ENCODE measurements around the gene TMEM168. TPM values are rescaled to one million over a fixed set of nuclear protein-coding genes. Genes with fewer than 3 reads are reported as not detected.

Gene TMEM168
- total and polyA plus RNA-seq, 2 donors (not counting 3 experiments of a cell fraction or from before 2014, with no cell fraction given), result 23.4 to 24.4 TPM

- Histone ChIP-seq H3K4me1 (ENCODE audit: control insufficient read depth, extremely low read depth, insufficient read depth, low read length) (no peaks in the 10 kb centered on the region), H2AFZ (ENCODE audit: low read depth, low read length) (no peak overlapping the region), H3K9me3 (replicated peaks; ENCODE audit: control insufficient read depth, insufficient read depth, low read length) (no peaks in the 10 kb centered on the region), H3K79me2 (ENCODE audit: control insufficient read depth, insufficient read depth, low read length) (no peaks in the 10 kb centered on the region), H3K4me3 (replicated peaks in 1 of 3; ENCODE audit: insufficient read depth in 1 of 3, low read depth in 1 of 3, low read length in 3 of 3) (no peak overlapping the region), H3K27ac (ENCODE audit: insufficient read depth, low read depth, low read length) (no peak overlapping the region), H4K20me1 (replicated peaks; ENCODE audit: control insufficient read depth, extremely low read depth, insufficient read depth, low read length) (no peaks in the 10 kb centered on the region), H3K9ac (replicated peaks; ENCODE audit: extremely low read depth, insufficient read depth, low read length) (no peak overlapping the region), H3K36me3 (ENCODE audit: control insufficient read depth in 2 of 2, extremely low read depth in 1 of 2, insufficient read depth in 2 of 2, low read length in 2 of 2) (no peaks in the 10 kb centered on the region), H3K9me1 (replicated peaks; ENCODE audit: control insufficient read depth, extremely low read depth, insufficient read depth, low read length) (no peaks in the 10 kb centered on the region), H3K4me2 (ENCODE audit: insufficient read depth, low read length) (no peak overlapping the region), H3K27me3 (ENCODE audit: control insufficient read depth in 2 of 2, insufficient read depth in 2 of 2, low read length in 2 of 2) (no peaks in the 10 kb centered on the region)
- dilution Hi-C loops (cut with MboI; ENCODE audit: extremely low pct_ligation_motif_present, low sequenced_read_pairs) (no loop called here), intact Hi-C loops (cut with micrococcal nuclease) (no loop called here)
- CTCF ChIA-PET, result interaction anchor here (1.2 to 1.3 kb wide), 2 partner anchors 12 to 27 kb away, joined by 3 read pairs; no protein-coding TSS in a partner anchor
- no TSS peak for BruUV-seq (replicated peaks)
- POLR2A ChIA-PET, result no interaction called here
- TF ChIP-seq EZH2 (IDR thresholded peaks at IDR 0.05; ENCODE audit: borderline replicate concordance, low read depth, low read length, severe bottlenecking), result no peak
- no peak for TF ChIP-seq CTCF (IDR thresholded peaks at IDR 0.05; ENCODE audit: extremely low read depth in 1 of 2, insufficient read depth in 1 of 2, low read depth in 1 of 2, low read length in 2 of 2)
- no peak for TF ChIP-seq MAX (IDR thresholded peaks at IDR 0.05; ENCODE audit: insufficient read depth, insufficient read length)
- TF ChIP-seq GATA2 (IDR thresholded peaks at IDR 0.05; ENCODE audit: insufficient read depth, insufficient read length, low read depth, low read length), result no peak
- no peak for TF ChIP-seq FOS (IDR thresholded peaks at IDR 0.05; ENCODE audit: borderline replicate concordance, insufficient read depth, low read length)
- TF ChIP-seq MYC (IDR thresholded peaks at IDR 0.05; ENCODE audit: low read depth, low read length), result no peak
- FAIRE-seq (no peak), DNase-seq (ENCODE audit: low read depth, low spot score) (no peak)
These were observed 42.9 kb upstream of the TMEM168 start for GRCh38 chr7:112833082-112833481.

All from endothelial cell of umbilical vein (primary cell).